Hepatocyte (in vitro differentiated cells): Measurements from ENCODE around the gene PAX3. TPM values are rescaled to one million over a fixed set of nuclear protein-coding genes. Genes with fewer than 3 reads are reported as not detected.

ENCODE experiments used
- DNase-seq: peaks from one replicate; pipeline ENCODE4 v3.0.0-alpha.2; 2016; ENCODE audit warnings: low spot score
- H2AFZ ChIP-seq: fragments of 200-600 bp; sonication (generic); 2 replicates; pipeline ENCODE4 v1.6.0; 2016; ENCODE audit warnings: antibody characterized with exemption, mild to moderate bottlenecking
- H3K27ac ChIP-seq: fragments of 200-600 bp; sonication (generic); 2 replicates; pipeline ENCODE4 v1.5.1; 2016; ENCODE audit warnings: mild to moderate bottlenecking
- H3K27me3 ChIP-seq: fragments of 200-600 bp; sonication (generic); 2 replicates; pipeline ENCODE4 v1.6.1; 2016
- H3K36me3 ChIP-seq: fragments of 200-600 bp; sonication (generic); replicated peaks from 2 replicates; pipeline ENCODE4 v1.5.1; 2016; ENCODE audit warnings: low read depth; ENCODE audit not compliant: insufficient read depth
- H3K4me1 ChIP-seq: fragments of 200-600 bp; sonication (generic); 2 replicates; pipeline ENCODE4 v1.5.1; 2016; ENCODE audit warnings: mild to moderate bottlenecking, moderate library complexity; ENCODE audit not compliant: insufficient read depth
- H3K4me2 ChIP-seq: fragments of 200-600 bp; sonication (generic); 2 replicates; pipeline ENCODE4 v1.6.0; 2016
- H3K4me3 ChIP-seq: fragments of 200-600 bp; sonication (generic); 2 replicates; pipeline ENCODE4 v1.5.1; 2016; ENCODE audit warnings: mild to moderate bottlenecking
- H3K79me2 ChIP-seq: fragments of 200-600 bp; sonication (generic); 2 replicates; pipeline ENCODE4 v1.6.0; 2017; ENCODE audit warnings: mild to moderate bottlenecking
- H3K9me2 ChIP-seq: fragments of 200-600 bp; sonication (generic); replicated peaks from 2 replicates; pipeline ENCODE4 v1.6.0; 2017; ENCODE audit warnings: mild to moderate bottlenecking; ENCODE audit not compliant: insufficient read depth
- H3K9me3 ChIP-seq: fragments of 200-600 bp; sonication (generic); 2 replicates; pipeline ENCODE4 v1.5.1; 2016; ENCODE audit warnings: low read depth, mild to moderate bottlenecking
- H4K20me1 ChIP-seq: fragments of 200-600 bp; sonication (generic); 2 replicates; pipeline ENCODE4 v1.6.0; 2016; ENCODE audit warnings: mild to moderate bottlenecking; ENCODE audit not compliant: insufficient read depth, poor library complexity, severe bottlenecking
- CTCF ChIP-seq: fragments of 200-600 bp; sonication (generic); IDR thresholded peaks from 2 replicates; pipeline ENCODE4 v1.5.1; 2016; ENCODE audit warnings: antibody characterized with exemption, mild to moderate bottlenecking; ENCODE audit not compliant: poor library complexity
- EZH2 ChIP-seq: fragments of 200-600 bp; sonication (generic); IDR thresholded peaks from 2 replicates; pipeline ENCODE4 v1.6.1; 2016; ENCODE audit warnings: antibody characterized with exemption, mild to moderate bottlenecking, borderline replicate concordance
- EZH2phosphoT487 ChIP-seq: fragments of 200-600 bp; sonication (generic); IDR thresholded peaks from one replicate; pipeline ENCODE4 v1.6.1; 2018; ENCODE audit warnings: antibody characterized with exemption, mild to moderate bottlenecking, low read depth, moderate library complexity; ENCODE audit not compliant: unreplicated experiment, severe bottlenecking
- WGBS: methylation state at CpG from one replicate; pipeline ENCODE4 v1.1.6; 2016; ENCODE audit warnings: low lambda C conversion rate; ENCODE audit errors: missing lambda C conversion rate; 5-methylcytosine and 5-hydroxymethylcytosine counted together
- polyA plus RNA-seq: library from polyadenylated mRNA; unstranded; fragments of >200 nt; fragmentation: Nextera tagmentation; extraction: Ambion mirVana; gene quantifications from 2 replicates; pipeline ENCODE4 v1.2.1, GENCODE V29; 2016
- total RNA-seq: library from RNA; depleted of rRNA; stranded (reverse); fragments of >200 nt; gene quantifications from 2 replicates; pipeline ENCODE4 v1.2.3, GENCODE V29; 2014

The PAX3 gene
- total and polyA plus RNA-seq, 2 experiments from 2014 or later: not detected

GRCh38 chr2:222320436-222321395 is 21.9 kb upstream of the PAX3 start:
- Histone ChIP-seq H3K79me2 (no peaks in the 10 kb centered on the region), H2AFZ (peak overlapping the region; percentile 75), H3K36me3 (no peaks in the 10 kb centered on the region), H3K9me2 (no peaks in the 10 kb centered on the region), H3K4me1 (peaks cover 4% of the 10 kb centered on the region), H3K27ac (no peak overlapping the region), H4K20me1 (no peaks in the 10 kb centered on the region), H3K4me2 (peak overlapping the region; percentile 92), H3K27me3 (peaks cover 71% of the 10 kb centered on the region), H3K9me3 (no peaks in the 10 kb centered on the region), H3K4me3 (peak overlapping the region; percentile 64)
- TF ChIP-seq CTCF (no peak), EZH2 (peak; percentile 75)
- 9% methylated on average over 38 of the region's 38 CpGs for WGBS
- peak; percentile 28 for DNase-seq

GRCh38 chr2:222319586-222320435 is 21.0 kb upstream of the PAX3 start:
- no peaks in the 10 kb centered on the region for H3K9me2 ChIP-seq
- DNase-seq: peak; percentile 54
- 2% methylated on average over 47 of the region's 96 CpGs for WGBS
- H3K9me3 ChIP-seq: no peaks in the 10 kb centered on the region
- H3K4me2 ChIP-seq: peak overlapping the region; percentile 92
- H3K4me1 ChIP-seq: peaks cover 4% of the 10 kb centered on the region
- H2AFZ ChIP-seq: peak overlapping the region; percentile 75
- peak overlapping the region; percentile 64 for H3K4me3 ChIP-seq
- peaks cover 72% of the 10 kb centered on the region for H3K27me3 ChIP-seq
- H4K20me1 ChIP-seq: no peaks in the 10 kb centered on the region
- H3K36me3 ChIP-seq: no peaks in the 10 kb centered on the region
- TF ChIP-seq EZH2phosphoT487: no peak
- TF ChIP-seq EZH2: no peak
- no peak for TF ChIP-seq CTCF
- no peak overlapping the region for H3K27ac ChIP-seq
- no peaks in the 10 kb centered on the region for H3K79me2 ChIP-seq

- TF ChIP-seq EZH2phosphoT487 (no peak), CTCF (peak; percentile 38)
- peak overlapping the region; percentile 16 for H2AFZ ChIP-seq
- peaks cover 72% of the 10 kb centered on the region for H3K27me3 ChIP-seq
- peaks cover 4% of the 10 kb centered on the region for H3K4me1 ChIP-seq
- peak; percentile 51 for DNase-seq
- H3K9me2 ChIP-seq: no peaks in the 10 kb centered on the region
- peak overlapping the region; percentile 92 for H3K4me2 ChIP-seq
- no peaks in the 10 kb centered on the region for H4K20me1 ChIP-seq
- no peaks in the 10 kb centered on the region for H3K36me3 ChIP-seq
- H3K4me3 ChIP-seq: peak overlapping the region; percentile 31
- H3K27ac ChIP-seq: no peak overlapping the region
- WGBS: 1% methylated on average over 64 of the region's 104 CpGs
- H3K79me2 ChIP-seq: no peaks in the 10 kb centered on the region
- H3K9me3 ChIP-seq: no peaks in the 10 kb centered on the region
Measured at GRCh38 chr2:222318712-222319585, 20.2 kb upstream of the PAX3 start.
